ENCODE measurements around the gene MLLT3.

Gene MLLT3

DNA sequence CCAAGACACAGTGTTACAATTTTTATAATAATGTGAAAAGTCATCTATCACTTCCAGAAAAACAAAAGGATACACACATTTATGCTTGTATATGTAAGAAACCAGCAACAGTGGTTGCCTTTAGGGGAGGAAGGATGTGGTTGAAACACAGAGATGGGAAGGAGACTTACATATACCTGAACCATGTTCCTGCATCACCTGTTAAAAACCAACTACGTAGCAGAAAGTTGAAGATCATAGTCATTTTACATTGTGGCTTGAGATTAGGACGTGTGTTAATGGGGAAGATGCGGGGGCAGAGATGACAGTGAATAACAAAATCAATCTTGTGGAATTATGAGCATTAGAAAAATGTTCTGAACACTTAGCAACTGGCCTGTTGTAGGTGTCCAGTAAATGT, 307.3 kb downstream of the MLLT3 start:
- no peak overlapping the region for H3K4me3 ChIP-seq (ENCODE audit: control insufficient read depth, low read depth, low read length)
- TF ChIP-seq CTCF (IDR thresholded peaks at IDR 0.05; ENCODE audit: control insufficient read depth, insufficient read depth, low read depth, low read length, missing control alignments) = no peak
- DNase-seq (ENCODE audit: low read depth) = no peak

DNA sequence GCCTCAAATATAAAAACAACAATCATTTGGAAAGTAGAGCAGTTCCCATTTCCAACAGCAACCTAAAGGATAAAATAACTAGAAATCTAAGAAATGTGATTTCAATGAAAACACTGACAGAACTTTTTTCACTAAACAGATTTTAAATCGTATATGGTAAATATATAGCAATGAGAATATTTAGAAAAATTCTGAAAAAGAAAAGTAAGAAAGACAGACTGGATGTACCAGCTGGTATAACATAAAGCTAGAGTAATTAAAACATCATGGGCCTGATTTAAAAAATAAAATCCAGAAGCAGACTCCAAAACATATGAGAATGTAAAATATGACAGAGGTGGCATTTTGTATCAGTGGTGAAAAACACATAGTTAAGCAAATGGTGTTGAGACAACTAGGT, 308.9 kb downstream of the MLLT3 start:
- DNase-seq (ENCODE audit: low read depth) = no peak
- no peak for TF ChIP-seq CTCF (IDR thresholded peaks at IDR 0.05; ENCODE audit: control insufficient read depth, insufficient read depth, low read depth, low read length, missing control alignments)
- H3K4me3 ChIP-seq (ENCODE audit: control insufficient read depth, low read depth, low read length) = no peak overlapping the region

DNA sequence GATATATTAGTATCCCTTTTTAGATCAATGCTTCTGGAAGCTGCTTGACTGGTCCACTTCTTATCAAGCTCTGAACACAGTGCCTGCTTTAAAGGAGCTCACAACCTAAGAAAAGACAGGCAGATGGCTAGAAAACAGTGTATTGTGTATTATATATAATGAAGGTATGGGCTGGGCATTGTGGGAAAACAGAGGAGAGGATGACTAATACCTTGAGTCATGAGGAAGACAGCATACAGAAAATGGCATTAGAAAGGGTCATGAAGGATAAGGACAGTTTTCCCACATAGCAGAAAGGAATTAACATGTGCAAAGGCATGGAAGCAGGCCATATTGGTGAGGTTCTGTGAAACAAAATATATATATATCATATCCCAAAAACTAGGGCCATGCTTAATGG, 309.6 kb downstream of the MLLT3 start:
- no peak for TF ChIP-seq CTCF (IDR thresholded peaks at IDR 0.05; ENCODE audit: control insufficient read depth, insufficient read depth, low read depth, low read length, missing control alignments)
- no peak overlapping the region for H3K4me3 ChIP-seq (ENCODE audit: control insufficient read depth, low read depth, low read length)
- no peak for DNase-seq (ENCODE audit: low read depth)

- no peak for DNase-seq (ENCODE audit: low read depth)
- no peak for TF ChIP-seq CTCF (IDR thresholded peaks at IDR 0.05; ENCODE audit: control insufficient read depth, insufficient read depth, low read depth, low read length, missing control alignments)
- no peak overlapping the region for H3K4me3 ChIP-seq (ENCODE audit: control insufficient read depth, low read depth, low read length)
These were observed 312.3 kb downstream of the MLLT3 start for GRCh38 chr9:20310024-20310423.

DNA sequence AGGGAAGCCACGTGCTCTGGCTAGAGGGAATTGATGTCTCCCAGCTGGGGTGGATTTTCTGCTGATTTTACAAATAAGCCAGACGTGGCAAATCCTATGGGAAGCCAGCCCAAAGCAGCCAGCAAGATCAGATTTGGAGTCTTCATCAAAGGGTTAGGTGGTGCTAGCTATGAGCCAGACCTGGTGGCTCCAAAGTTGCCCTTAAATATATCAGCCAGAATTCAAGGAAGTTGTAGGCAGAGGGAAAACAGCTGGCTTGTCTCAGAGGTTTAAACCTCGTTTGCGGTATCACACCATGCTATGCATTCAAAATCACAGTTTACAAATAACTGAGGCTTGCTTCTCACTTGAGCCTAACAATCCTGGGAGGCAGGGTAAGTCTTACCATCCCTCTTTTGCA, 313.2 kb downstream of the MLLT3 start:
- no peak overlapping the region for H3K4me3 ChIP-seq (ENCODE audit: control insufficient read depth, low read depth, low read length)
- TF ChIP-seq CTCF (IDR thresholded peaks at IDR 0.05; ENCODE audit: control insufficient read depth, insufficient read depth, low read depth, low read length, missing control alignments) = no peak
- DNase-seq (ENCODE audit: low read depth) = no peak

GRCh38 chr9:20307621-20308020, 314.7 kb downstream of the MLLT3 start:
- DNase-seq (ENCODE audit: low read depth) = no peak
- TF ChIP-seq CTCF (IDR thresholded peaks at IDR 0.05; ENCODE audit: control insufficient read depth, insufficient read depth, low read depth, low read length, missing control alignments) = no peak

GRCh38 chr9:20305452-20305851, 316.8 kb downstream of the MLLT3 start:
- H3K4me3 ChIP-seq (ENCODE audit: control insufficient read depth, low read depth, low read length) = no peak overlapping the region
- no peak for TF ChIP-seq CTCF (IDR thresholded peaks at IDR 0.05; ENCODE audit: control insufficient read depth, insufficient read depth, low read depth, low read length, missing control alignments)
- DNase-seq (ENCODE audit: low read depth) = no peak

More at GRCh38 chr9:20307621-20308020, 314.7 kb downstream of the MLLT3 start:
- H3K4me3 ChIP-seq (ENCODE audit: control insufficient read depth, low read depth, low read length) = no peak overlapping the region
